Activated T-helper 1 cell treated with Interleukin-2 at 50 U/mL for 16 hours (primary cell): Measurements from ENCODE around the gene TARBP2.

Experiments
- DNase-seq: peaks from one replicate; pipeline ENCODE4 v3.0.0-alpha.2; 2020; ENCODE audit warnings: low read depth

TARBP2 gene, protein sequence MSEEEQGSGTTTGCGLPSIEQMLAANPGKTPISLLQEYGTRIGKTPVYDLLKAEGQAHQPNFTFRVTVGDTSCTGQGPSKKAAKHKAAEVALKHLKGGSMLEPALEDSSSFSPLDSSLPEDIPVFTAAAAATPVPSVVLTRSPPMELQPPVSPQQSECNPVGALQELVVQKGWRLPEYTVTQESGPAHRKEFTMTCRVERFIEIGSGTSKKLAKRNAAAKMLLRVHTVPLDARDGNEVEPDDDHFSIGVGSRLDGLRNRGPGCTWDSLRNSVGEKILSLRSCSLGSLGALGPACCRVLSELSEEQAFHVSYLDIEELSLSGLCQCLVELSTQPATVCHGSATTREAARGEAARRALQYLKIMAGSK

DNA sequence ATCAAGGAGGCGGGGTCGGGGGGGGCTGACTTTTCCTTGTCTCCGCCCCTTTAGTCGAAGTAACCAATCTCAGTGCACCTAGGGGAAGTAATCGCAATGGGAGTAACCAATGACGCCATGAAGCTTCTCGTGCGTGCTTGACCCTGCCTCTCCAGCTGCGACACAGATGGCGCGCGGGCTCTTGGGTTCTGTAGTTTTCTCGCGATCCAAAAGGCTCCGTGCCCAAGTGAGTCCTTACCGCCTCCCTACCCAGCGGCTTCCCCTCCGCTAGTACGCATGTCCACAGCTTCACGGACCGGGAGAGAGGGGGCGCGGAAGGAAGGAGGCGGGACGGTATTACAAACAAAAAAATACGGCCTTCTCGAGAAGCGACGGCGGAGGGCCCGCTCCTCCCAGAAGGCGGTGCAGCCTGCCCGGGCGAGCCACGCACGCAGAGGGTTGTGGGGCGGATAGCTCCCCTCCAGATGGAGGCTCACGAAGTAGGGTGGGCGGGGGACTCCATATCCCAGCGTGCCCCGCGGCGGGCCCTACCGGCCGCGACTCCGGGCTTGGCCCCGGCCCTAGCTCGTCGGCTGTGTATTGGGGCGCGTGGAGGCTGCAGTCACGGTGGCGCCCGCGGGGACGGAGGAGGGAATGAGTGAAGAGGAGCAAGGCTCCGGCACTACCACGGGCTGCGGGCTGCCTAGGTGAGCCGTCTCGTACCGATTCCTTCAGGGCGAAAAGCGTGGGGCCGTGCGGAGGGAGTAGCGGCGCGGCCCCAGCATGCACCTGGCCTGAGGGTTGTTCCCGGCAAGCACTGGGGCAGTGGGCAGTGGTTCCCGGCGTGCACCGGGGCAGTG is at the start of gene TARBP2:
TARBP2 (plus strand) TSS at position 508 of the 839 bp plus-strand sequence; CDS start at position 634, 126 bp downstream.
- peak; percentile 96 for DNase-seq

DNA sequence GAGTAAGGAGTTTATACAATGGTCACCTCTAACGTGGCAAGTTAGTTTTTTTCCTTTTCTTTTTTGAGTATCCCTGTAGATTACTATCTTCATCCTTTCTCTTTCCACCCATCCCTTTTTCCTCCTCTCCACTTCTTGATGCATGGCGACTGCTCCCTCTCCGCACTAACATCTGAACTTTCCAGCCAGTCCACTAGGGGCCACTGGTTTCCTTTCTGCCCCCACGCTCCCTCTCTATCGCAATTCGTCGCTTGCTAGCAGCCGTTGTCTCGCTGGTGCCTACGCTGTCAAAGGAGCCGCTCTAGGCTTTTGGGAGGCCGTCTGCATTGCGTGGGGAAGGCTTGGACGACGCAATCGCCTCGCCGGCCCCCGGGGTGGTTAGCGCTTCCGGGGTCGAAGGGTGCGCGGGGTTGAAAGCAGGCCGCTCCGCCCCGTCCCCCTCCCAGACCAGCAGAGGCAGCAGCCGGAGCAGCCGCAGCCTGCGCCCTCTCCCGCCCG is 49.4 kb upstream of the TARBP2 start, which contains the start of gene PCBP2:
PCBP2 (plus strand) TSS at position 442 of the 498 bp plus-strand sequence. CDS start 2,699 bp downstream, outside the sequence.
- peak; percentile 97 for DNase-seq

DNA sequence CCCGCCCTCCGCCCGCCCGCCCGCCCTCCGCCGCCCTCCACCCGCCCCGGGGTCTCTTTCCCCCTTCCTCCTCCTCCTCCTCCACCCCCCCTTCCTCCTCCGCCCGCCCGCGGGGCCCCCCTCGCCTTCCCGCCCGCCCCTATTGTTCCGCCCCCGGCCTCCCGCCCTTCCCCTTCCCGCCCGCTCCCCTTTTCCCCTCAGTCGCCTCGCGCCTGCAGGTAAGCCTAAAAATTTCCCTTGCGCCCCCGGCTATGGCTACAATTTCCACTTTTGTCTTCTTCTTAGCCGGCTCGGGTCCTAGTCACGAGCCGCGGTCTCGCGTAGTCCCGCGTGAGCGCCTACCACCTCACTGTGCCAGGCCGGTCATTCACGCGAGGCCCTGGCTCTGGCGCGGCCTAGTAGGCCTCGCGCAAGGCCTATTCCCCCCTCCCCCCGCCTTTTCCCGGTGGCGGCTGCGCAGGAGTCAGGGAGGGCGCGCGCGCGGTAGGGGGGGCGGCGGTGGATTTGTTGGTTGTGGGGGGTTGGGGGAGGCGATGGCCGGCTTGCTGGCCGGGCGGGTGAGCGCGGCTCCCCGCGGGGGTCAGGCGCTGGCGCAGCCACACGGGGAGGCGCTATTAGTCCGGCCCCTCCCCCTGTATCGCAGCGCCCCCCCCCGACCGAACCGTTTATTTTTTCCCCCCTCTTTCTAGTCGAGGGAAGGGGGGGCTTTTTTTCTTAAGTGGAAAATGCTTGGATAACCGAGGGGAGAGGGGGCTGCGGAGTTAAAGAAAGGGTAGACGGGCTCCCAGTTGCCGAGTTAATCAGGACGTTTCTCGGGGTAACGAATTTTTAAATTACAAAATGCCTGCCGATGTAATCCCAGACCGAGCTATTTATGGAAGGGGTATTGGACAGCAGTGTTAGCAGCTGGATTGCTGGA is 48.7 kb upstream of the TARBP2 start:
- DNase-seq = peak; percentile 65

DNA sequence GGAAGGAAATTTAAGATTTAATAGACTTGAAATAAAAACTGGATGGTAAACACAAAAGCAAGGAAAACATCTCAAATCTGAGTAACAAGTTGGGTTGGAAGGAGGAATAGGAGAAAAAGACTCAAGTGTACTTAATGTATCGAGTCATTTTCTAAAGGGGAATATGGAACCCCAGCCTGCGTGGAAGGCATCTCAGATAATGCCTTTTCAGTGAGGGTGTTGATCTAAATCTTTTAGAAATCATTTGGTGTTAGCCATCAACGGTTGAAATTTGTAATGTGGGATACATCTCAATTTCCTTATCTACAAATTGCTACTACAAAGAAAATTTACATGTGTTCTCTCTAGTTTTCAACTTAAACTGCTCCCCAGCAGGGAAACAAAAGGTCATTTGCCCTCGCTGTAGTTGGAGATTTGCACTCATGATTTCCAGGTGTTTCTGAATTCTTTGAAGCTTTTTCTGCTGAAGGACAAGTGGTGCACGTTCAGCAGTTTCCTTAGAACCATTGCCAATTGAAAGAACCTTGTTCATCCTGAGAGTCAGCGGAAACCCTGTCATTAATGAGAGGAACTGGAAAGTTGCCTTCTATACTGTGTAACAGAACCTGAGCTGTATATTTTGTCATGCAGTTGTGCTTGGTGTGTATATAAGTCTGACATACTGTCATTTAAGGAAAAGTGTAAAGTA is 47.0 kb upstream of the TARBP2 start:
- no peak for DNase-seq

DNA sequence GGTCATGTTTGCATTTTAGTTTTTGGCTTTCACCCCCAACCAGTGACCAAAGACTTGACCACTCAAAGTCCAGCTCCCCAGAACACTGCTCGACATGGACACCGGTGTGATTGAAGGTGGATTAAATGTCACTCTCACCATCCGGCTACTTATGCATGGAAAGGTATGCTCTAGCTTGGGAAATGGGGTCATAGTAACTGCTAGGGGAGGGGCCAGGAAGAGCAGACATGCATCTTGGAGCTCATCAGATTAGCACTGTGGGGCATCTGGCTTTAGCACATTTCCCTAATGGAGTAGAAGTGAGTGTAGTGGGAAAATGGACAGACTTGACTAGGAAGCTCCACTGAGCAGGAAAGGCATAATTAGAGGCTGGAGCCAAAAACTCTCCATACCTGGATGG is 46.4 kb upstream of the TARBP2 start:
- no peak for DNase-seq

DNA sequence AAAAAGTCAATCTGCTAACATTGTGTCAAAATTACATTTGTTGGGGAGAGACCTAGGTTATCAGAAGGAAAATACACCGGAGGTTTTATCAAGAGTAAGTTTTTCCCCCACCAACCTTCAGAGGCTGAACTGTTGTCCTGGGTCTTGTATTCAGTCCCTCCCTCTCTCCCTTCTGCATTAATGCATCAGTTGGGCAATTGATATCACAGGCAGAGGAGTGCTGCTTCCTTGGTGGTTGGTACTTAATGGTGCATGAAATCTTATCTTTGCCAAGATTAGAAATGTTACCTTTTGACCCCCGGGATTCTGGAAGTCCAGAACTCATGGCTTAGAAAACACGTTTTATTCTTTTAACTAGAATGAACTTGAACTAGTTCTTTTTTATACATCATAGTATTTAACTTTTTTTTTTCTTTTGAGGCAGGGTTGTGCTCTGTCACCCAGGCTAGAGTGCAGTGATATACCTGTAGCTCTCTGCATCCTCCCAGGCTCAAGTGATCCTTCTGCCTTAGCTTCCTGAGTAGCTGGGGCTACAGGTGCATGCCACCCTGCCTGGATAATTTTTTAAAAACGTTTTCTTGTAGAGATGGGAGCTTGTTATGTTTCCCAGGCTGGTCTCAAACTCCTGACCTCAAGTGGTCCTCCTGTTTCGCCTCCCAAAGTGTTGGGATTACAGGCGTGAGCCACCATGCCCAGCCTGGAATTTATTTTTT is 44.3 kb upstream of the TARBP2 start:
- no peak for DNase-seq

DNA sequence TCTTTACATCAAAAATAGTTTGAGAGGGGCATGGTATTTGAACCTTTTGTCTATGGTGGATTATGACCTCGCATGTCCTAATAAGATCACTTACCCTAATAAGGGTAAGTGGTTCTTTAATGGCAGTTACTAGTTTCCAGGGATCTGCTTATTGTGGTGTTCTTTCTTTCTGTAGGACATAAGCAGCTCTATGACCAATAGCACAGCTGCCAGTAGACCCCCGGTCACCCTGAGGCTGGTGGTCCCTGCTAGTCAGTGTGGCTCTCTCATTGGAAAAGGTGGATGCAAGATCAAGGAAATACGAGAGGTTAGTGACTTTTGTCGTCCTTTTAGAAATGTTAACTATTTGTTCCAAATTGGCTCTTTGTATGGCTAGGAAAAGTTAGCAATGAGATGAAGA is 42.0 kb upstream of the TARBP2 start:
- no peak for DNase-seq

DNA sequence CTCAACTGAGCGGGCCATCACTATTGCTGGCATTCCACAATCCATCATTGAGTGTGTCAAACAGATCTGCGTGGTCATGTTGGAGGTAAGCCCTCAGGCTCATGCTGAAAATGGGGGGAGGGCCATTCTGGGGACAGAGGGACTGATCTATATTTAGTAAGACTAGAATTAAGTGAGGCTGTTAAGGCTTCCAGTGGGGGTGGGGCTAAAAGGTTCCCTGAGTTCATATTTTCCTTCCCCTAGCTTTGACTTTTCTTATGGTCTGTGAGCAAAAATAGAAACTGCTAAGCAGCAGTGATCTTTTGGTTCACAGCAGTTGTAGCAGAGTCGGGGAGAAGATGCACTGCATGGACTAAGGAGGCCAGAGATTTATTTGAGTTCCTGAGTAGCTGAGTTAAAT is 40.0 kb upstream of the TARBP2 start:
- DNase-seq = no peak

DNA sequence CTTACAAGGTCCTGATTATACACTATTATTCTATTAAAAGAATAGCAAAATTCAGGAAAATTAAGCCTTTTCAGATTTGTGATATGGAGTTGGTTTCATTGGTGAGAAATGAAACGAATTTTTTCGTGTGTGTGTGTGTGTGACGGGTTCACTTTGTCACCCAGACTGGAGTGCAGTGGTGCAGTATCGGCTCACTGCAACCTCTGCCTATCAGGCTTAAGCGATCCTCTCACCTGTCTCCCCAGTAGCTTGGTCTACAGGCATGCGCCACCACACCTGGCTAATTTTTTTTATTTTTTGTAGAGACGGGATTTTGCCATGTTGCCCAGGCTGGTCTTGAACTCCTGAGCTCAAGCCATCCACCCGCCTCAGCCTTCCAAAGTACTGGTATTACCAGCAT is 39.5 kb upstream of the TARBP2 start:
- DNase-seq = no peak

DNA sequence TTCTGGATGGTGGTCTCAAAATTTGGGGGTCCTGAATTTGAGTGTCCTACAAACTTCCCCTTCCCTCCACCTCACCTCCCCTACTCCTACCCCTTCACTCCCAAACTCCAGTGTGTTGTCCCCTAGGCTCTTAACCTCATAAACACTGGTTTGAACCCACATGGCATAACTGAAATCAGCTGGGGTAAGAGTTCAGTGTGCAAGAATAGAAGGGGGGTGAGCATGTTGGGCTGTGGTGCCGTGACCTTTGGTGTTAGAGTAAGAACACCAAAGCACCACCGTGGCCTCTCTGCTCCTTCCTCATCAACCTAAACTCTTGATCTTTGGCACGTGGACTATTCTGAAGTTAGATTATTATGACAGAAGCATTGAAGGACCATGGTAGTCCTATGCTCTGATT is 38.1 kb upstream of the TARBP2 start:
- DNase-seq = no peak

DNA sequence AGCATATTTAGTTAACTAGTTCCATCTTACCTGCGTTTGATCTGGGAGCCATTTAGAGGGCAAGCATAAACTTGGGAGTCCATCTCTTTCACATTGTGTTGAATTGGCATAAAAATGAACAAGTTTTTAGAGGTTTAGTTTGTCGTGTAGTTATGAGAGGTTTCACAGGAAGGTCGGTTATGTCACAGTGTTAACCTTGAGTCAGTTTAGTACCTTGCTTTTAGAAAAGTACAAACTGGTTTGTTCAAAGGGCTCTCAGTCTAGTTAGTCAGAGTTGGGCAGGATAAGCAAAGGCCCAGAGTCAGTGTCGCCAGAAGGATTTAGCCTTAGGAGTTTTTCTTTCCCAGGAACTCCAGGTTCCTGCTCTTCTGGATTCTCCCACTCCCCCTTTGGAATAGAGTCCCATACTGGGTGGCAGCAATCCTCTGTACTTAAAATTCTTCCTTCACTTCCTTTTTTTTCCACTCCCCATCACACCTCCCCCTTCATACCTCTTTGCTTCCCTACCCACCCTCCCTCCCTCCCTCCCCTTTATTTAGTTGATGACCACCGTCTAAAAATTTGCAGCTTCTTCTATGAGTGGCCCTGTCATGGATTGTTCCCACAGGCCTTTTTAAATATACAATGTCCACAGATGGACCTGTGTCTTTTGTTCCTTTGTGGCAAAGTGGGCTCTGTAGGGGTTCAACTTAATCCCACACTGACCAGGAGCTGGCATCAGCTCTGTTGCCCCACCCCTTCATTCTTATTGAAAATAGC is 37.1 kb upstream of the TARBP2 start:
- no peak for DNase-seq

DNA sequence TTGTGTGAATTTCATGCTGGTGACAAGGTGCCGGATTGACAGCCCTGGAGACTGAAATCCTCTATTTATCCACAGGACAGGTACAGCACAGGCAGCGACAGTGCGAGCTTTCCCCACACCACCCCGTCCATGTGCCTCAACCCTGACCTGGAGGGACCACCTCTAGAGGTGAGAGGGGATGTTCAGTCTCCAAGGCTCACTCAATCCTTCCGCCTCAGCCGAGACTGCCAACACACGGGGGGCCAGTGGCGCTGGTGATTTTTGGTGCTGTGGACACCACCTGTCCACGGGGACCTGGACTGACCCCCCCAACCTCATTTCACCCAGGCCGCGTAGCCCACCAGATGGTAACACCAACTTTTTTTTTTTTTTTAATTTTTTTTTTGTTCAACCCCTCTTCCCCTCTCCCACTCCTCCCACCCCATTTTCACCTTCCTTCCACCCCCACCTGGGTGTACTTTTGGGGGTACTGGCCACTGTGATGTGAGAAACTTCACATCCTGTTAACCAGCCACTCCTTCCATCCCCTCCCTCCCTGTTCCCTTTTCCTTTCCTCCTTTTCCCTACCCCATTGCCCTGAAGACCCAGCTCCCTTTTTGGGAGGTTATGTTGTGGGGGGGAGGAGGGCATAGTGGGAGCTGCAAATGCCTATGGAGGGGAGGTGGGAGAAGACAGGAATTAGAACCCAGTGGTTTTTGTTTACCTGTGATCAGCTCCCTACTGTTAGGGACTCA is 36.2 kb upstream of the TARBP2 start:
- no peak for DNase-seq

DNA sequence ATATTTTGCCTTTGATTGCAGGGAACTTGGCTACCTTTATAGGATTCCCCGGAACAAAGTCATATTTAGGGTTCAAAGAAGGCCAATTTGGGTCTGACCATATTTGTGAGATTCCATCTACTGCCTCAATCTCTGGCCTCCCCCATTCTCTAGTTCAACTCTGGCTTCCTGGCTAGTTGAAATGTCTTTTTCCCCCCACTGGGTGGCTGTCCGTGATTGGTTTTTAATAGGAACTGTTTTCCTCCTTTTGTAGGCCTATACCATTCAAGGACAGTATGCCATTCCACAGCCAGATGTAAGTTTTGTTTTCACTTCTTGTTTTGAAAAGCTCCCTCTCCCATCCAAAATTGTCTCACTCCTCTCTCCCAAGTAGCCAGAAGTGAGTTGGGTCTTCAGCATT is 35.4 kb upstream of the TARBP2 start:
- DNase-seq = no peak

DNA sequence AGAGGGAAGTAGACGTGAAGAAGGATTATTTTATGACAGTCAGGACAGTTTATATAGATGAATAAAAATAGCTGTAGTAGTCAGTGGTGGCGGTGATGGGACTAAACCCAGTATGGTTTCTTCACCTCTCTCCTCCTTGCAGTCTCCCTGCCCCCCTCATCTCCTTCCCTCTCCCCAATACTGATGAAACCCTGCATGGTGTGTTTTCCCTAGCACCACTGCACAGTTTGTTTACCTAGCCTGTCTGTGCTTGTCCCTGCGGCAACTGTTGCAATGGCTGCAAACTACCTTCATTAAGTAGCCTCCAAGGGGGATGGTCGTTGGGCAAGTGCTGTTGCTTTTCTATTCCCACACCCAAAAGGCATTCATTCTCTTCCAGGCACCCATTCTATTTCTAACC is 34.4 kb upstream of the TARBP2 start:
- DNase-seq = no peak

DNA sequence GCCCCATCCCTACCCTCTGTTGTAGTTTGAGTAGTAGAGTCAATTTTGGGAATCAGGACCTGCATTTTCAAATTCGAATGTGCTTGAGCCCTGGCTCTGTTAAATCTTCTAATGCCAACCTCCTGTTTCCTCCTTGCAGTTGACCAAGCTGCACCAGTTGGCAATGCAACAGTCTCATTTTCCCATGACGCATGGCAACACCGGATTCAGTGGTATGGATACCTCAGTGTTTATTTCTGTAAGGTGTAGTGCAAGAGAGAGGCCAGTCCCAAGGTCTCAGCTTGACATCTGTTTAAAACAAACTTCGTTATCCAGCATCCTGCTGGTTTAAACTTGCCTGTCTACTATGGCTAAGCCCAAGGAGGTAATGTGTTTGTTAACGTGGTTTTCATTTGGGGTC is 34.0 kb upstream of the TARBP2 start:
- DNase-seq = no peak

DNA sequence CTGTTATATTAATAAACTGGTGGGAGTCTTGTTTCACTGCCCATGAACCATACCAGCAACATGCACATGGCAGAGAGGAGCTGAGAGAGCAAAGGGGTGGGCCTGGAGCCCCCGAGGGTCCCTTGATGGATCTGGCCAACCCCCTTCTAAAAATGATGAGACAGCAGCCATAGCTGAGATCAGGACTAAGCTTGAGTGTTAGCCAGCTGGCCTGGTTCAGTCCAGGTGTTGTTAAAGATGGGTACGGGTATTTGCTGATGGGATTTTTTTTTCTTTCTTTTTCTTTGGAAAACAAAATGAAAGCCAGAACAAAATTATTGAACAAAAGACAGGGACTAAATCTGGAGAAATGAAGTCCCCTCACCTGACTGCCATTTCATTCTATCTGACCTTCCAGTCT is 33.2 kb upstream of the TARBP2 start:
- DNase-seq = no peak

DNA sequence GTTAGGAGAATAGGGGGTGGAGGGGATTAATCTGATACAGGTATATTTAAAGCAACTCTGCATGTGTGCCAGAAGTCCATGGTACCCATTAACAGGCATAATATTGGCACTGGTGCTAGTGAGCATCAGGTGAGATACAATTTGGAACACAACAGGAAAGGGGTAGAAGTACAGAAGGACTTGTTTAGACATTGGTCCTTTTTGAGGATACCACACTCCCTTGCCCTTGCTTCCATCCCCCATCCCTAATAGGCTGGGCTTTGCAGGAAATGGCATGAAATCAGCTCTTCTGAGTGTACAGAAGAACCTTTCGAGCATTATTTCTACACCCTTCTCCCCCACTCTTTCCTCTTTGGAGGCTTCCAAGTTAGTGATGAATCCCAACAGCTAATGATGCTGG is 32.8 kb upstream of the TARBP2 start:
- DNase-seq = no peak

DNA sequence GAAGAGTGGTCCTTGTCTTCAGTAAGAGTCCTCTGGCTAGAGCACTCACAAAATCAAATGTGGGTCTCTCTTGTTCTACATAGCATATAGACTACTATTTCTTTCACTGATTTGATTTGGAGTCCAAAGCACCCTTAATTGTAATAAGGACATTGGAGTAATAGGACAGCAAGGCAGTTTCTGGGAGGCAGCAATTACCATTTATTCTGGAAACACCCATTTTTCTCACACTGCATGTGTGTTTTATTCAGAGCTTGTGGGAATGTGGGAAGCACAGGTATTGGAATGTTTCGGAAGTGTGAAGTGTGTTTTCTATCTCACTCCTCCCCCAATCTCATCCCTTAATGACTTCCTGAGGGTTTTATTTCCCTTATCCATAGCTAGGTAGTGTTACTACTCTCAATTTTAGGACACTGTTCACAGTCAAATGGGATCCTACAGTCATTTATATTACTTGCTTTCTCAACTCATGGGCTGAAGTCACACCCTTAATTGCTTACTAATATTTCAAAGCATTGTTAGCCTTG is 29.0 kb upstream of the TARBP2 start:
- DNase-seq = no peak

DNA sequence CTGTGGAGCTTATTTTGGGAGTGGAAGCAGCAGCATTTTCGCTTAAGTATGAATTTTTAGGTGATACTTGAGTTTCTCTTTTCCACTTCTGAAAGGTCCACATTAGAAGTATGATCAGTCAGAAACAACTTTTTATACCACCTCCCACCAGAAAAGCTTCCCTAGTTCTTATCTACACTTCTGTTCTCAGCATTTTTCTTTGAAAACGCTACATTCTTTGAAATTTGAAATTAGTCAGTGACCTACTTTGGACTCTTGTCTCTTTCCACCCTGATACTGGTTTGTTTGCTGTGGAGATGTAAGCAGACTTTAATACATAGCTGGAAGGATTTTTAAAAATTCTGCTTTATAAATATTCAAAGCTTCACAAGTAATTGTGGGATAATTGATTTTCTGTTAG is 27.0 kb upstream of the TARBP2 start:
- no peak for DNase-seq
